ENCODE measurements around the gene CFAP53.

CFAP53 gene

DNA sequence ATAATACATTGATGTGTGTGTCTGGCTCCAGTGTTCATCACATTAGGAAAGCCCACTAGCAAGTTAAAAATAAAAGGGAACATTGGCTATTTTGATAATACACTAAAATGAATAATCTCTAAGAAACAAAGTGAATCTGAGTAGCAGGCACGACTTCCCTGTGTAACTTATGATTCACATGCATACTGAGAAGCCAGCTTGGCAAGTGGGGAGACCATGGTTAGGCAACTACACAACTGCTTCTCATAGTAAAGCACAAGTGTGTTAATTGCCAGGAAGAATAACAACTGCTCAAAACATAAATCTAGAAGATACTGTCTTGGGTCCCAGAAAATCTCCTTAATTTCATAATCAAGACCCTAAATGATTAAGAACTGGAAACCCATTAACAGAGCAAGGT, 75.4 kb downstream of the CFAP53 start:
- Mint-ChIP-seq H3K4me1 (peaks cover 13% of the 10 kb centered on the region), H3K27me3 (ENCODE audit: low read depth) (peaks cover 73% of the 10 kb centered on the region), H3K36me3 (ENCODE audit: low read depth) (no peaks in the 10 kb centered on the region), H3K9me3 (peaks cover 2% of the 10 kb centered on the region), H3K4me3 (no peak overlapping the region), H3K27ac (no peak overlapping the region)
- TF ChIP-seq CTCF (IDR thresholded peaks at IDR 0.05; ENCODE audit: unreplicated experiment in 3 of 3), result no peak

DNA sequence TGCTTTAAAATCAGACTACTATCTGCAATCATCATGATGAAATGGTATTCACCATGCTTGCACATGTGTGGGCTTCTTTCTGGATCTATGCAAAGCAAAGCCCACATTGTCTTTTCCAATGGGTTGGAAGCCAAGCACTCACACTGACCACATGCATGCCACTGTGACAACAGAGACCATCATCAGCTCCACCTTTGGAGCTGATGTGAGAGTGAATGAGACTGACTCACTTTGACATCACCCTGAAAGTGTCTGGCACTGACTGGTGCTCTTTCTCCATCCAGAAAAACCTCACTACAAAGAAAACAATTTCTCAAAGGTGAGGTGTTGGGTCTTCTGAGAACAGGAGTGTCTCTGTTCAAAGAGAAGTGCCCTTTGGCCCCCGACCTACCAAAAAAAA, 76.1 kb downstream of the CFAP53 start:
- no peak for TF ChIP-seq CTCF (IDR thresholded peaks at IDR 0.05; ENCODE audit: unreplicated experiment in 3 of 3)
- peaks cover 8% of the 10 kb centered on the region for H3K4me1 Mint-ChIP-seq
- no peak overlapping the region for H3K4me3 Mint-ChIP-seq
- H3K36me3 Mint-ChIP-seq (ENCODE audit: low read depth), result no peaks in the 10 kb centered on the region
- H3K9me3 Mint-ChIP-seq, result peaks cover 2% of the 10 kb centered on the region
- H3K27me3 Mint-ChIP-seq (ENCODE audit: low read depth), result peaks cover 66% of the 10 kb centered on the region
- H3K27ac Mint-ChIP-seq, result no peak overlapping the region

GRCh38 chr18:50189160-50189559, 77.1 kb downstream of the CFAP53 start:
- H3K9me3 Mint-ChIP-seq, result peaks cover 2% of the 10 kb centered on the region
- no peak overlapping the region for H3K27ac Mint-ChIP-seq
- H3K27me3 Mint-ChIP-seq (ENCODE audit: low read depth), result peaks cover 70% of the 10 kb centered on the region
- no peak for TF ChIP-seq CTCF (IDR thresholded peaks at IDR 0.05; ENCODE audit: unreplicated experiment in 3 of 3)
- no peaks in the 10 kb centered on the region for H3K36me3 Mint-ChIP-seq (ENCODE audit: low read depth)
- H3K4me3 Mint-ChIP-seq, result no peak overlapping the region
- peaks cover 8% of the 10 kb centered on the region for H3K4me1 Mint-ChIP-seq

- Mint-ChIP-seq H3K27ac (no peak overlapping the region), H3K4me3 (no peak overlapping the region), H3K27me3 (ENCODE audit: low read depth) (peaks cover 67% of the 10 kb centered on the region), H3K4me1 (peaks cover 3% of the 10 kb centered on the region), H3K36me3 (ENCODE audit: low read depth) (no peaks in the 10 kb centered on the region), H3K9me3 (peaks cover 2% of the 10 kb centered on the region)
- no peak for TF ChIP-seq CTCF (IDR thresholded peaks at IDR 0.05; ENCODE audit: unreplicated experiment in 3 of 3)
Measured at GRCh38 chr18:50188652-50189051, 77.6 kb downstream of the CFAP53 start.

DNA sequence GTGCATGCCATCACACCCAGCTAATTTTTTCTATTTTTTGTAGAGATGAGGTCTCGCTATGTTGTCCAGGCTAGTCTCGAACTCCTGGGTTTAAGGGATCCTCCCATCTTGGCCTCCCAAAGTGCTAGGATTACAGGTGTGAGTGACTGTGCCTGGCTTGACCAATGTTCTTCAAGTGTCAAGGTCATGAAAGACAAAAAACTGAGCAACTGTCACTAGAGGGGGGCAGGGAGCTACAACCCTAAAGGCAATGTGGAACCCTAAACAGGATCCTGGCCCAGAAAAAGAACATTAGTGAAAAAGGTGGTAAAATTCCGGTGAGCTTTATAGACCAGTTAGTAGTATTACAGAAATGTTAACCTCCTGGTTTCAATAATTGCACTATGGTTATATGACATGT, 78.6 kb downstream of the CFAP53 start:
- H3K9me3 Mint-ChIP-seq, result peaks cover 2% of the 10 kb centered on the region
- H3K4me1 Mint-ChIP-seq, result no peaks in the 10 kb centered on the region
- no peak overlapping the region for H3K27ac Mint-ChIP-seq
- no peaks in the 10 kb centered on the region for H3K36me3 Mint-ChIP-seq (ENCODE audit: low read depth)
- peaks cover 57% of the 10 kb centered on the region for H3K27me3 Mint-ChIP-seq (ENCODE audit: low read depth)
- H3K4me3 Mint-ChIP-seq, result no peak overlapping the region
- TF ChIP-seq CTCF (IDR thresholded peaks at IDR 0.05; ENCODE audit: unreplicated experiment in 3 of 3), result no peak

DNA sequence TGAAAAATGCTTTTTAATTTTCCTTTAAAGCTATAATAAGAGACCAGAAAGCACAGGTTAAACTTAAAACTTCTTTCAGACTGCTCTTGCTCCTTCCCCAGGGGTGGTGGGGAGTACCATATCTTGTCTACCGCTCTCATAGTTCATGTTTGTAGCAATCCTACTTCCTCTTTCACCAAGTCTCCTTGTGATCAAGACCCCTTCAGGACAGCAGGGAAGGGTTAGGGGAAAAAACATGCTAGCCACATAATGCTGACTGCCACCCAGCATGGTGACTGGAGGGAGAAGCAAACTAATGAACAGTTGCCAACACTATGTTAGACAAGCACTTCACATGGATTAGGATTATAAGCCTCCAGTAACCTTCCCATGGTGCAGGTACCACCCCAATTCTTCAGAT, 79.9 kb downstream of the CFAP53 start:
- Mint-ChIP-seq H3K9me3 (no peaks in the 10 kb centered on the region), H3K4me3 (no peak overlapping the region), H3K36me3 (ENCODE audit: low read depth) (no peaks in the 10 kb centered on the region), H3K27me3 (ENCODE audit: low read depth) (peaks cover 44% of the 10 kb centered on the region), H3K4me1 (no peaks in the 10 kb centered on the region), H3K27ac (no peak overlapping the region)
- TF ChIP-seq CTCF (IDR thresholded peaks at IDR 0.05; ENCODE audit: unreplicated experiment in 3 of 3), result no peak
